Measurements from ENCODE around the gene NHLRC1.

NHLRC1 gene

DNA sequence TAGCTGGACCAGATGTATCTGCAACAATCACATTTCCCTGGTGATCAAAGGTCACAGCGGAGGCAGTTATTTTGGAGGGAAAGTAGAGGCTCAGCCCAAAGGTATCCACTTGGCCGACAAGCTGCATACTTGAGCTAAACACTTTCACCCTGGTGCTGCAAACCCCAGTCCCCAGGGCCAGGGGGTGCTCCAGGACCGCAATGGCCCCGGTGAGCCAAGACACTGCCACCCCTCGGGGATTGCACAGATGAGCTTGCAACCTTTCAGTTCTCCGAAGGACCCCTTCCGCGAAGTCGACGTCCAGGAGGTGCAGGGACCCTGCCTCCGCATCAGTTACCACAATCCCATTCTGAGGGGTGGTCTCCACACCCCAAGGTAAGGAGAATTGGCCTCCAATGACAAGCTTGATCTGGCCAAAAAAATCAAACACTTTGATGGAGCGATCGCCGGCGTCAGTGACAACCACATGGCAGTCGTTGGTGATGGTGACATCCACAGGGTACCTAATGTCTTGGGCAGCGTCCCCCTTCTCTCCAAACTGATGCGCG, 823 bp downstream of the NHLRC1 start:
- TF ChIP-seq, protein P1, sequence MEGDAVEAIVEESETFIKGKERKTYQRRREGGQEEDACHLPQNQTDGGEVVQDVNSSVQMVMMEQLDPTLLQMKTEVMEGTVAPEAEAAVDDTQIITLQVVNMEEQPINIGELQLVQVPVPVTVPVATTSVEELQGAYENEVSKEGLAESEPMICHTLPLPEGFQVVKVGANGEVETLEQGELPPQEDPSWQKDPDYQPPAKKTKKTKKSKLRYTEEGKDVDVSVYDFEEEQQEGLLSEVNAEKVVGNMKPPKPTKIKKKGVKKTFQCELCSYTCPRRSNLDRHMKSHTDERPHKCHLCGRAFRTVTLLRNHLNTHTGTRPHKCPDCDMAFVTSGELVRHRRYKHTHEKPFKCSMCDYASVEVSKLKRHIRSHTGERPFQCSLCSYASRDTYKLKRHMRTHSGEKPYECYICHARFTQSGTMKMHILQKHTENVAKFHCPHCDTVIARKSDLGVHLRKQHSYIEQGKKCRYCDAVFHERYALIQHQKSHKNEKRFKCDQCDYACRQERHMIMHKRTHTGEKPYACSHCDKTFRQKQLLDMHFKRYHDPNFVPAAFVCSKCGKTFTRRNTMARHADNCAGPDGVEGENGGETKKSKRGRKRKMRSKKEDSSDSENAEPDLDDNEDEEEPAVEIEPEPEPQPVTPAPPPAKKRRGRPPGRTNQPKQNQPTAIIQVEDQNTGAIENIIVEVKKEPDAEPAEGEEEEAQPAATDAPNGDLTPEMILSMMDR (IDR thresholded peaks at IDR 0.05; ENCODE audit: control extremely low read depth, extremely low read depth, low read depth, missing control alignments), result peak; percentile 47

DNA sequence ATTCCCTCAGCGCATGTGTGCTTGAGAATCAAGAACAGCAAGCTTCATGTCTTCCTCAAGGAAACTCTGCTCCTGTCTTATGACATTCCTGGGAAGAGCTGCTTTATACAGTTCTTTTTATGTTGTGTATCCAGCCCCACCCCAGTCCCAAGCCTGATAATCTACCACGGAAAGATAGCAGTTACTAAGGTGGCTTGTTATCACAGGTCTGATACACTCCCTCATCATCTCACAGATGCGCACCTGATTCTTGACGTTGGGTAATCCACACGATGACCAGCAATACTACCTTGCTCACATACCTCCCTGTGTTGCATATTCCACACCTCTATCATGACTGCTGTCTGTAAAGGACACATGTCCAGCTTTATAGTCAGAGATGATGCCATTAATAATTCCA, 3.2 kb downstream of the NHLRC1 start:
- TF ChIP-seq, protein P1 (IDR thresholded peaks at IDR 0.05; ENCODE audit: control extremely low read depth, extremely low read depth, low read depth, missing control alignments), result no peak
- no peak for DNase-seq (ENCODE audit: extremely low spot score)
- CTCF ChIA-PET, result interaction anchor here (0.7 to 1.7 kb wide), 2 partner anchors 9 to 16 kb away, joined by 3 to 4 read pairs; no protein-coding TSS in a partner anchor
- POLR2A ChIA-PET, result no interaction called here

More for the DNA sequence above, 823 bp downstream of the NHLRC1 start:
- POLR2A ChIA-PET, result interaction anchor here (0.5 kb wide), 1 partner anchor 426 kb away, joined by 3 read pairs; no protein-coding TSS in a partner anchor
- no peak for DNase-seq (ENCODE audit: extremely low spot score)
- CTCF ChIA-PET, result interaction anchor here (1.0 to 2.3 kb wide), 17 partner anchors 11 to 965 kb away, joined by 3 to 9 read pairs (median 4); no protein-coding TSS in a partner anchor

DNA sequence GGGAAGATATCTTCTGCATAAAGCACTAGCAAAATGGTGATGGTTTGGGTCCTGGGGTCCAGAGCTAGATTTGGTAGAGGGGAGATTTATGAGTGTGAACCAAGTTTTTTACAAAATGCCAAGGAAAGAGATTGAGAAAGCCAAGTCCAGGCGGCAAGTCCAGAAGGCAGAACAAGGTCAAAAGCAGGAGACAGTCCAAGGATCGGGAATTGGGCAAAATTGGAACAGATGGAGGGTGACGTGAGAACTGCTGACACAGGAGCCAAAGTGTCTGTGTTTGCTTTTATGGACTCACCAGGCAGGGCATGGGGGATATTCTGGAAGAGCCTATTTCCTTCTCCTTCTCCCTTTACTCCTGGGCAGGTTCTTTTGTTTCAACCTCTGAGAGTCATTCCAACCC, 4.1 kb downstream of the NHLRC1 start:
- ChIA-PET POLR2A (no interaction called here), CTCF (interaction anchor here (1.7 kb wide), 1 partner anchor 15 kb away, joined by 4 read pairs; no protein-coding TSS in a partner anchor)
- no peak for DNase-seq (ENCODE audit: extremely low spot score)
- TF ChIP-seq, protein P1 (IDR thresholded peaks at IDR 0.05; ENCODE audit: control extremely low read depth, extremely low read depth, low read depth, missing control alignments), result no peak

DNA sequence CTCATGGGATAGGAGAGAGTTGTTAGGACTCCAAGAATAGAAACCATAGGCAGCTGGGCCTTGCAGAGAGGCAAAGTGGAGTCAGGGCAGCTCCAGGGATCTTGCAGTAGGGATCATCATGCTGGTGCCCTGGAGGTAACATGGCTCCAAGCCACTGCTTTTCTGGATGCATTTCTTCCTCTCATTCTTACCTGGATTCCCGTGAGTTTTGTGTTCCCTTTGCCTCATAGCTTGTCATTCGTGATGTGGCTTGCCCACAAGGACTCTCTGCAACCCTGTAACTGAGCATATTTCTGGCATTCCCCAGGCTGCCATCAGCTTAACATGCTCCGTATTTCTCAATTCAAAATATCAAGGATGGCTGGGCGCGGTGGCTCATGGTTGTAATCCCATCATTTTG, 5.3 kb downstream of the NHLRC1 start:
- TF ChIP-seq, protein P1 (IDR thresholded peaks at IDR 0.05; ENCODE audit: control extremely low read depth, extremely low read depth, low read depth, missing control alignments), result no peak
- ChIA-PET POLR2A (no interaction called here), CTCF (interaction anchor here (1.2 kb wide), 1 partner anchor 17 kb away, joined by 3 read pairs; no protein-coding TSS in a partner anchor)
- DNase-seq (ENCODE audit: extremely low spot score), result no peak

DNA sequence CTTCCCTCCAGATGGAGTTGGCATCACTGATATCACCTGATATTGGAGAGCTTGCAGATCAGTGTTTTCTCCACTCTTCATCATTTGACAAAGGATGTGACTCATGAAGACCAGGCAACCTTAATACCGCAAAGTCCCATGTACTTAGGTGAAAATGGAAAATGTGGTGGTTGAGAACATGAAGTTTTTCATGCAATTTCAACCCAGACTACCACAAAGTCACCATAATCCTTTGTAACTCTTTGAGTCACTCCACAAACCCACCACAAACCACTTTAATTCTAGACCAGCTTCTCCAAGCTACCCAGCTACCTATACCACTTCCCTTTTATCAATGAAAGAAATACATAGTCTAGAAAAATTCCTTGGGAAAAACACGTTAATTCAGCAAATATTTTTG, 7.1 kb downstream of the NHLRC1 start:
- ChIA-PET POLR2A (no interaction called here), CTCF (interaction anchor here (0.9 kb wide), 1 partner anchor 15 kb away, joined by 3 read pairs; no protein-coding TSS in a partner anchor)
- no peak for DNase-seq (ENCODE audit: extremely low spot score)
- TF ChIP-seq, protein P1 (IDR thresholded peaks at IDR 0.05; ENCODE audit: control extremely low read depth, extremely low read depth, low read depth, missing control alignments), result no peak

DNA sequence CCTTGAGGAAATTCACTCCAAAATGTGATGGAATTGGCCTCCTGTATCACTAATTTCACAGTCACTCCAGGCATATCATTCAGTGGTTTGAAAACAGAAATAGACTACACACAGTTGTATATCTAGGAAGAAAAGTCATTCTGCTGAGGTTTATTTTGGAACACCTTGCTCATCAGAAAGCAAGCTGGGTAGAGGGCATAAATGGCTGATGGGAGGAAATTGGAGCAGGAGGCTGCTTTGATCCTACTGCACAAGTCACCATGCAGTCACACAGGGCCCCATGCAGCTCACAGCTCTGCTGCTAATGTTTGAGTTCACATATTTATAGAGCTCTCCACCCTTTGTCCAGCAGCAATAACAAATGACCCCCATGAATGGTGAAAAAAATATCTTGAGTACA, 12.3 kb downstream of the NHLRC1 start:
- POLR2A ChIA-PET, result no interaction called here
- DNase-seq (ENCODE audit: extremely low spot score), result no peak
- TF ChIP-seq, protein P1 (IDR thresholded peaks at IDR 0.05; ENCODE audit: control extremely low read depth, extremely low read depth, low read depth, missing control alignments), result no peak
- CTCF ChIA-PET, result interaction anchor here (1.1 kb wide), 1 partner anchor 9 kb away, joined by 3 read pairs; no protein-coding TSS in a partner anchor

Measured in GM10248 (cell line).